ENCODE measurements around the gene IL17RB. TPM values are rescaled to one million over a fixed set of nuclear protein-coding genes. Genes with fewer than 3 reads are reported as not detected.

IL17RB gene
- total and polyA plus RNA-seq, 2 experiments from 2014 or later: 0.79 TPM; not detected in 1

DNA sequence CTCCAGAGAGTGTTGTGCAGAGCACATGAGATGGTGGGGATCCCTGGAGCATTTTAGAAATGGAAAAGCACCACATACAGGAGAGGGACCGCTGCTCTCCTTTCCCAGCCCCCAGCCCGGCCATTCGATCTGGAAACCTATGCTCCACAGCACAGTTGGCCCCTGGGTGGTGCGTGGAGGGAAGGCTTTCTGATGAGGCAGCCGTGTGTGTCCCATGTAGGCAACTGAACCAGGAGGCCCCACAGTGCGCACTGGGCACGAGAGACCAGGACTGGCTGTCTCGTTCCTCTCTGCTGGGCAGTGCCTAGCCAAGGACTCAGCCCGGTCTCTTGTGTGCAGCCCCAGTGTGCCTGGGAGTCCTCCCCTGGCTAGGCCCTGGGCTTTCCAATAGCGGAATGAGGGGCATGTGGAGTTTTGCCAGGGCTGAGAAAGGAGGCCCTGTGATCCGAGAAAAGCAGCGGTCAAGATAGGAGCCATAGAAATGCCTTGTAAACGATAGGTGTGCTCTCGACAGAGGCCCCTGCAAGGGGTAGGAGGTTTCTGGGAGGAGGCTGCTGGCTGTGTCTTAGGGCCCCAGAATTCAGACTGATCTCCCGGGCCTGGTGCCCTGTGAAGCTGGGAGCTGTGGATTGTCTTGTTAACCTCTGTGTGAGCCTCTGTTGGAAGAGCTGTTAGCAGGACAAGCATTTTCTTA is 39.1 kb upstream of the IL17RB start:
- Histone ChIP-seq H3K79me2 (ENCODE audit: insufficient read depth) (no peaks in the 10 kb centered on the region), H3K9ac (no peak overlapping the region; the same call in 1 of the 2 replicates), H3K36me3 (ENCODE audit: low read depth) (no peaks in the 10 kb centered on the region), H3F3A (ENCODE audit: insufficient read depth) (0 out of 2 replicates have a peak, but pooled peaks cover 3% of the 10 kb centered on the region), H3K27me3 (replicated peaks; ENCODE audit: insufficient read depth) (no peaks in the 10 kb centered on the region), H4K20me1 (ENCODE audit: insufficient read depth) (no peaks in the 10 kb centered on the region), H3K4me1 (ENCODE audit: insufficient read depth) (peaks cover 29% of the 10 kb centered on the region), H3K4me3 (no peak overlapping the region), H3K9me3 (ENCODE audit: low read depth) (no peaks in the 10 kb centered on the region), H3K4me2 (ENCODE audit: unreplicated experiment) (no peak overlapping the region), H2AFZ (no peak overlapping the region), H3K9me2 (ENCODE audit: insufficient read depth) (no peaks in the 10 kb centered on the region), H3K27ac (no peak overlapping the region)
- in situ Hi-C loops (cut with MboI): no loop called here
- WGBS, 2 experiments (ENCODE audit: low coverage in 1 of 2, low lambda C conversion rate in 2 of 2, missing lambda C conversion rate in 2 of 2): 92% methylated on average over 15 of the region's 15 CpGs
- TF ChIP-seq EZH2 (IDR thresholded peaks at IDR 0.05; ENCODE audit: insufficient read depth, poor library complexity, severe bottlenecking) (no peak), EZH2phosphoT487 (IDR thresholded peaks at IDR 0.05; ENCODE audit: insufficient read depth, low read depth) (no peak)
- no peak for DNase-seq

DNA sequence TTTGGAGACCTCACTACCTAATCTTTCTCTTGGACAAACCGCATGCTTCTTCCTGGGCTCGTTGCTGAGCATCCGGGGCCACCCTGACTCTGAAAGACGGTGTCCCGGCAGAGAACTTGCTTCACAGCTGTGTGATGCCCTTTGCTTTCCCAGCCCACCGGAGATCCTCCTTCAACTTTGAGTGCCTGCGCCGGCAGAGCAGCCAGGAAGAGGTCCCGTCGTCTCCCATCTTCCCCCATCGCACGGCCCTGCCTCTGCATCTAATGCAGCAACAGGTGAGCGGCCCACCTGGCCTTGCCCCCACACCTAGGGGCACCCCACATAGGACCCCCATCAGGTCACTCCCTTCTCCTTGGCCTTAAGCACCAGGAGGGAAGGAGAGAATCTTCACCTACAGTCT is 37.9 kb upstream of the IL17RB start:
- DNase-seq: no peak
- H3K27me3 ChIP-seq (replicated peaks; ENCODE audit: insufficient read depth): no peaks in the 10 kb centered on the region
- H3K4me1 ChIP-seq (ENCODE audit: insufficient read depth): peaks cover 29% of the 10 kb centered on the region
- no peak overlapping the region for H3K27ac ChIP-seq
- H3K4me3 ChIP-seq: no peak overlapping the region
- TF ChIP-seq EZH2 (IDR thresholded peaks at IDR 0.05; ENCODE audit: insufficient read depth, poor library complexity, severe bottlenecking) (no peak), EZH2phosphoT487 (IDR thresholded peaks at IDR 0.05; ENCODE audit: insufficient read depth, low read depth) (no peak)
- H3K9ac ChIP-seq: no peak overlapping the region
- no peak overlapping the region for H3K4me2 ChIP-seq (ENCODE audit: unreplicated experiment)
- H2AFZ ChIP-seq: no peak overlapping the region
- WGBS, 2 experiments (ENCODE audit: low coverage in 1 of 2, low lambda C conversion rate in 2 of 2, missing lambda C conversion rate in 2 of 2): 86 to 87% methylated on average over 13 of the region's 13 CpGs
- in situ Hi-C loops (cut with MboI): no loop called here
- H3K9me3 ChIP-seq (ENCODE audit: low read depth): no peaks in the 10 kb centered on the region
- H4K20me1 ChIP-seq (ENCODE audit: insufficient read depth): no peaks in the 10 kb centered on the region
- no peaks in the 10 kb centered on the region for H3K36me3 ChIP-seq (ENCODE audit: low read depth)
- H3F3A ChIP-seq (ENCODE audit: insufficient read depth): 0 out of 2 replicates have a peak, but pooled peaks cover 3% of the 10 kb centered on the region
- no peaks in the 10 kb centered on the region for H3K79me2 ChIP-seq (ENCODE audit: insufficient read depth)
- no peaks in the 10 kb centered on the region for H3K9me2 ChIP-seq (ENCODE audit: insufficient read depth)

DNA sequence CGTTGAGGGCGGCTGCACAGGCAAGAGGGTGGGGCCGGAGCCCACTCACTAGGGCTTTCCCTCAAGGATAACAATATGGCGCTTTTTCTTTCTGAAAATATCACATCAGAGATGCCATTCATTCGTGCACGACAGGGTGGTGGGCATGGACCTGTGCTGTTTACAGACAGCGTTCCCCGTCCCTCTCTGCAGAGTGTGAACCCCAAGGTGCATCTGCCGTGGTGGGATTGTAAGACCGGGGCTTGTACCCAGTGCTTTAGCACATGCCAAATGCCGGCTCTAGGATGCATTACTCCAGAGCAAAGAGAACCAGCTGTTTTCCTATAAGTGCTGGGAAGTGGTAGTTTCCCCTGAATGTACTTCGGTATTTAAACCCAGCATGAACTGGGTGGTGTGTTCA is 37.1 kb upstream of the IL17RB start:
- Histone ChIP-seq H3K9me3 (ENCODE audit: low read depth) (no peaks in the 10 kb centered on the region), H3F3A (ENCODE audit: insufficient read depth) (0 out of 2 replicates have a peak, but pooled peaks cover 3% of the 10 kb centered on the region), H3K9ac (no peak overlapping the region), H3K27ac (no peak overlapping the region), H4K20me1 (ENCODE audit: insufficient read depth) (no peaks in the 10 kb centered on the region), H3K27me3 (replicated peaks; ENCODE audit: insufficient read depth) (no peaks in the 10 kb centered on the region), H3K4me3 (no peak overlapping the region), H2AFZ (no peak overlapping the region), H3K9me2 (ENCODE audit: insufficient read depth) (no peaks in the 10 kb centered on the region), H3K4me1 (ENCODE audit: insufficient read depth) (peaks cover 27% of the 10 kb centered on the region), H3K79me2 (ENCODE audit: insufficient read depth) (no peaks in the 10 kb centered on the region), H3K36me3 (ENCODE audit: low read depth) (no peaks in the 10 kb centered on the region), H3K4me2 (ENCODE audit: unreplicated experiment) (no peak overlapping the region)
- TF ChIP-seq EZH2phosphoT487 (IDR thresholded peaks at IDR 0.05; ENCODE audit: insufficient read depth, low read depth) (no peak), EZH2 (IDR thresholded peaks at IDR 0.05; ENCODE audit: insufficient read depth, poor library complexity, severe bottlenecking) (no peak)
- 82 to 90% methylated on average over 12 of the region's 12 CpGs for WGBS, 2 experiments (ENCODE audit: low coverage in 1 of 2, low lambda C conversion rate in 2 of 2, missing lambda C conversion rate in 2 of 2)
- in situ Hi-C loops (cut with MboI): no loop called here
- no peak for DNase-seq

GRCh38 chr3:53809764-53810400 is 36.5 kb upstream of the IL17RB start:
- no peaks in the 10 kb centered on the region for H3K9me3 ChIP-seq (ENCODE audit: low read depth)
- 83 to 87% methylated on average over 26 to 28 of the region's 28 CpGs for WGBS, 2 experiments (ENCODE audit: low coverage in 1 of 2, low lambda C conversion rate in 2 of 2, missing lambda C conversion rate in 2 of 2)
- no peak for DNase-seq
- H2AFZ ChIP-seq: no peak overlapping the region
- 0 out of 2 replicates have a peak, but pooled peaks cover 3% of the 10 kb centered on the region for H3F3A ChIP-seq (ENCODE audit: insufficient read depth)
- no peaks in the 10 kb centered on the region for H3K27me3 ChIP-seq (replicated peaks; ENCODE audit: insufficient read depth)
- no peaks in the 10 kb centered on the region for H3K36me3 ChIP-seq (ENCODE audit: low read depth)
- H3K27ac ChIP-seq: no peak overlapping the region
- no peak for TF ChIP-seq EZH2 (IDR thresholded peaks at IDR 0.05; ENCODE audit: insufficient read depth, poor library complexity, severe bottlenecking)
- TF ChIP-seq EZH2phosphoT487 (IDR thresholded peaks at IDR 0.05; ENCODE audit: insufficient read depth, low read depth): no peak
- no peak overlapping the region for H3K4me2 ChIP-seq (ENCODE audit: unreplicated experiment)
- no peak overlapping the region for H3K4me3 ChIP-seq
- H4K20me1 ChIP-seq (ENCODE audit: insufficient read depth): no peaks in the 10 kb centered on the region
- in situ Hi-C loops (cut with MboI): no loop called here
- H3K4me1 ChIP-seq (ENCODE audit: insufficient read depth): peaks cover 21% of the 10 kb centered on the region
- no peaks in the 10 kb centered on the region for H3K79me2 ChIP-seq (ENCODE audit: insufficient read depth)
- no peak overlapping the region for H3K9ac ChIP-seq
- H3K9me2 ChIP-seq (ENCODE audit: insufficient read depth): no peaks in the 10 kb centered on the region

Measured in GM23248 (cell line).